HUES6 (cell line): ENCODE results near the gene ANKRD26.

ENCODE experiments used
- H3K27ac ChIP-seq: 2 replicates; pipeline ENCODE4 v1.7.0; 2013; ENCODE audit warnings: low read depth, mild to moderate bottlenecking, low read length, inconsistent platforms
- H3K27me3 ChIP-seq: 2 replicates; pipeline ENCODE4 v1.6.1; 2013; ENCODE audit warnings: low read length; ENCODE audit not compliant: control insufficient read depth, insufficient read depth
- H3K36me3 ChIP-seq: 2 replicates; pipeline ENCODE4 v1.6.1; 2013; ENCODE audit warnings: low read length; ENCODE audit not compliant: control insufficient read depth, insufficient read depth
- H3K4me1 ChIP-seq: 2 replicates; pipeline ENCODE4 v1.6.1; 2013; ENCODE audit warnings: low read length; ENCODE audit not compliant: control insufficient read depth, insufficient read depth
- H3K4me3 ChIP-seq: 2 replicates; pipeline ENCODE4 v1.5.1; 2013; ENCODE audit warnings: low read depth, low read length
- H3K9ac ChIP-seq: one replicate; pipeline ENCODE4 v1.6.1; 2013; ENCODE audit warnings: mild to moderate bottlenecking, low read length
- H3K9me3 ChIP-seq: 2 replicates; pipeline ENCODE4 v1.6.1; 2013; ENCODE audit warnings: low read depth, low read length; ENCODE audit not compliant: control insufficient read depth, insufficient read depth

The ANKRD26 gene

DNA sequence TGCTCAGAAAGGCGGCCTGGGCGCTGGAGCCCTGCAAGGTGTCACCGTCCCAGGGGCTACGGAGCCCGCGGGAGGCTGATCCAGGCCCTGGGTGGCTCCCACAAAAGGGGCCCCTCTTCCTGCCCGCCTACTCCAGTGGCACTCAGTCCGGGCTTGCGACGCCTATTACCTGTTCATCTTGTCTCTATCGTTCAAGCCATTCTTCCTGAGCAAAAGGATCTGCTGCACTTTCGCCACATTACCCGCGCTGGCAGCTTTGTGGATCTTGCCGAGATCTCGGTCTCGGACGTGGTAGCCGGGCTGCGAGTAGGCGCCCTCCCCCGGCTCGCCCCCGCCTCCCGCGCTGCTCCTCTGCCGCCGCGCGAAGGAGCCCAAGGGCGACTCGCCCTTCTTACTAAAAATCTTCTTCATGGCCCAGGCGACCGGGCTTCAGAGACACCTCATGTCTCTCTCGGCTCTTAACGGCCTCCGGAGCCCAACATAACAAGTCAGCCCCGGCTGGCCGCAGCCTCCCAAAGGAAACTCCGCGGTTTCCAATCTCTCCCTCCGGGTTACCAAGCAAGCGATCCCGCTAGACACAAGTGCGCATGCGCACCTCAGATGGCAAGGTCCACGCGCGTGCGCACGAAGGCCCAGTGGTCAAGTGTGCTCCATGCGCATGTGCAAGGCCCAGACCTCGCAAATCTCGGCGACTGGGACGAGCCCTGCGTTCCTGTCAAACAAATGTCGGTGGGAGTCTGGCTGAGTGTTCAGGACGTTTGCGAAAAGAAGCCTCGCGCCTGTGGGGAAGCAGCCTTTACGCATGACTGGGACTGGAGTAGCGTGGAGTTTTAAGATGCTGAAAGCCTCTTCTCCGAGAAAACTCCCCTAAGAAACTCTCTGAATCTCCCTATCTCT is at the start of gene ANKRD26:
ANKRD26 (minus strand) TSS at position 579 of the 897 bp plus-strand sequence; CDS start at position 411, 168 bp downstream.
- peak within 1 kb of the TSS; percentile 81 for H3K9ac ChIP-seq
- H3K27ac ChIP-seq, result peak within 1 kb of the TSS; percentile 49; the same call in 1 of the 2 replicates
- no peaks in the 10 kb centered on the region for H3K9me3 ChIP-seq
- no peaks in the 10 kb centered on the region for H3K27me3 ChIP-seq
- H3K36me3 ChIP-seq, result 0 out of 2 replicates have a peak, but pooled peaks cover 4% of the 10 kb centered on the region
- H3K4me3 ChIP-seq, result peak within 1 kb of the TSS; percentile 91
- H3K4me1 ChIP-seq, result 0 out of 2 replicates have a peak, but pooled peaks cover 3% of the 10 kb centered on the region

GRCh38 chr10:27147701-27148100 is 47.4 kb upstream of the ANKRD26 start:
- no peak overlapping the region for H3K27ac ChIP-seq
- peaks cover 70% of the 10 kb centered on the region for H3K36me3 ChIP-seq
- no peak overlapping the region for H3K4me3 ChIP-seq
- no peaks in the 10 kb centered on the region for H3K27me3 ChIP-seq
- H3K4me1 ChIP-seq, result peaks cover 5% of the 10 kb centered on the region
- no peaks in the 10 kb centered on the region for H3K9me3 ChIP-seq
- no peak overlapping the region for H3K9ac ChIP-seq

DNA sequence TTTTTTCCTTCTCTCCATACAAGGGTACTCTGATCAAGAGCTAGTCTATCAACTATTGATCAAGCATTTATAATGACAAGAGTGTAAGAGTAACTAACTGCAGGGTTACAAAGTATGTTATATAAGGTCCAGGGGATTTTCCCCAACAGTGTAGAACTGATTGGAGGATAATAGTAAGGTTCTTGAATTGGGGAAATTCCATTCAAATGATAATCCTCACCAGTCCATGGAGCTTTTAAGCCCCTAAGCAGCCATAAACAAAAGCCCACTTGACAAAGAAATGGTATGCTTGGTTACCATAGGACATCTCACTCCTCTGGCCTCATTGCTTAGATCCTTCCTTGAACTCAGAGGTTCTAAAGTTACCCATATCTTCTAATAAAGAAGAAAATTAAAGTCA is 45.6 kb upstream of the ANKRD26 start:
- Histone ChIP-seq H3K27ac (no peak overlapping the region), H3K9ac (no peak overlapping the region), H3K4me3 (no peak overlapping the region), H3K4me1 (no peaks in the 10 kb centered on the region), H3K27me3 (no peaks in the 10 kb centered on the region), H3K36me3 (peaks cover 79% of the 10 kb centered on the region), H3K9me3 (no peaks in the 10 kb centered on the region)

DNA sequence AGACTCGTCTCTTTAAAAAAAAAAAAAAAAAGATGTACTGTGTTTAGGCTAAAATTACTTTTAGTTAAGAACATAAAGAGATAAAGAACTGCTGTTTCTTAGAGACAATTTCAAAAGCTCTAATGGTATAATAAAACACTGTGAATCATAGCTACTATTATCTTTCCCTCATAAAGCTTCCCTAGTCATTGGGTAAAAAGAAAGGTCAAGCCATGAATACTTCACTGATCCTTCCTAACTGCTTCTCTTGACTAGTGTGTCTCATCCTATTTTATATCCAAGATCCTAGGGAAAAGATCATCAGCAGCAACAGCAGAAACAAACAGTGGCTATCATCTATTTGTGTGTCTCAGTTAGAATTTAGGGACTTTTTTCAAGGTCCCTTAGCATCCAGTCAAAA is 43.4 kb upstream of the ANKRD26 start:
- no peaks in the 10 kb centered on the region for H3K4me1 ChIP-seq
- no peaks in the 10 kb centered on the region for H3K27me3 ChIP-seq
- no peaks in the 10 kb centered on the region for H3K9me3 ChIP-seq
- H3K27ac ChIP-seq, result no peak overlapping the region
- no peak overlapping the region for H3K9ac ChIP-seq
- peaks cover 89% of the 10 kb centered on the region for H3K36me3 ChIP-seq
- H3K4me3 ChIP-seq, result no peak overlapping the region

- Histone ChIP-seq H3K4me1 (no peaks in the 10 kb centered on the region), H3K9me3 (no peaks in the 10 kb centered on the region), H3K9ac (no peak overlapping the region), H3K4me3 (no peak overlapping the region), H3K27ac (no peak overlapping the region), H3K27me3 (no peaks in the 10 kb centered on the region), H3K36me3 (peaks cover 82% of the 10 kb centered on the region)
Observed at GRCh38 chr10:27138277-27138676, 38.0 kb upstream of the ANKRD26 start.

DNA sequence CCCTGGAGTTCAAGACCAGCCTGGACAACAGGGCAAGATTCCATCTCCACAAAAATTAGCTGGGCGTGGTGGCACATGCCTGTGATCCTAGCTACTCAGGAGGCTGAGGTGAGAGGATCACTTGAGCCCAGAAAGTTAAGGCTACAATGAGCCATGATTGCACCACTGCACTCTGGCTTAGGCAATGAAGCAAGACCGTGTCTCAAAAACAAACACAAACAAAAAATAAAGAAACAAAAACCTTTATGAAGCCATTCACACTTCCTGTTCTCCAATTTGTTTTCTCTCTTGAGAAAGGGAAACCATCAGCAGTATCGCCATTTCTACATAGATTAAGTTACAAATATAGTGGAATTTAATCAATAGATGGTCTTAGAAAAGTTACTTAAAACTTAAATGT is 34.1 kb upstream of the ANKRD26 start:
- Histone ChIP-seq H3K27ac (no peak overlapping the region), H3K4me3 (no peak overlapping the region), H3K36me3 (peaks cover 88% of the 10 kb centered on the region), H3K4me1 (no peaks in the 10 kb centered on the region), H3K9me3 (no peaks in the 10 kb centered on the region), H3K27me3 (no peaks in the 10 kb centered on the region), H3K9ac (no peak overlapping the region)

DNA sequence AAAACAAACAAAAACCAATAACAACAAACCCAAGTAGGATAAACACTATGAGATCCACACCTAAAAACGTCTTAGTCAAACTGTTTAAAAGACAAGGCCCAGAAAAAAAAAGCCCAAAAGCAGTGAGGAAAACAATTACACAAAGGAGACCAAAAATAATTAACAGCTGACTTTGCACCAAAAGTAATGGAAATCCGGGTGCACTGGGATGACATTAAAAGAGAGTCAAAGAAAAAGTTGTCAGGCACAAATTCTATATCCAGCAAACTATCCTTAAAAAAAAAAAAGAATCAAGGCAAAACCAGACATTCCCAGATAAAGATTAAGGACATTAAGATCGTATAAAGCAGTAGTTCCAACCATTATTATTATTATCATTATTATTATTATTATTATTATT is 7.9 kb upstream of the ANKRD26 start:
- Histone ChIP-seq H3K36me3 (peaks cover 40% of the 10 kb centered on the region), H3K4me3 (no peak overlapping the region), H3K27me3 (no peaks in the 10 kb centered on the region), H3K27ac (no peak overlapping the region), H3K9me3 (no peaks in the 10 kb centered on the region), H3K9ac (no peak overlapping the region), H3K4me1 (no peaks in the 10 kb centered on the region)

GRCh38 chr10:27104919-27105318 is 4.6 kb upstream of the ANKRD26 start:
- H3K4me1 ChIP-seq, result 0 out of 2 replicates have a peak, but pooled peaks cover 3% of the 10 kb centered on the region
- no peak overlapping the region for H3K9ac ChIP-seq
- H3K9me3 ChIP-seq, result no peaks in the 10 kb centered on the region
- no peak overlapping the region for H3K4me3 ChIP-seq
- H3K27ac ChIP-seq, result no peak overlapping the region
- peaks cover 8% of the 10 kb centered on the region for H3K36me3 ChIP-seq
- H3K27me3 ChIP-seq, result no peaks in the 10 kb centered on the region

DNA sequence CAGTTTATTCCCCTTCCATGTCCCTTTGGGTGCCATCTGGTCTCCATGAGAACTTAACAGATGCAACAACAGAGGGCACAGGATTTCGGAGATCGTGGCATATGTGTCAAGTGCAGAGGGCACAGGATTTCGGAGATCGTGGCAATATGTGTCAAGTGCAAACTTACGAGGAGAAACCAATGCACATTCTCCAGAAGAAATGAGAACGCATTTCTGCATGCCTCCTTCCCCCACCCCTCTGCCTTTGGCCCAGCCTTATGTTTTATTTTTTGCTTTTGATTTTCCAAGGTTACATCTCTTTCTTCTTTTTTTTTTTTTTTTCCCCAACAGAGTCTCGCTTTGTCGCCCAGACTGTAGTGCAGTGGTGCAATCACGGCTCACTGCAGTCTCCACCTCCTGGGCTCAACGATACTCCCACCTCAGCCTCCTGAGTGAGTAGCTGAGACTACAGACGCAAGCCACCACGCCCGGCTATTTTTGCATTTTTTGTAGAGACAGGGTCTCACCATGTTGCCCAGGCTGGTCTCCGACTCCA is 586 bp upstream of the ANKRD26 start:
- Histone ChIP-seq H3K27ac (no peak overlapping the region), H3K27me3 (no peaks in the 10 kb centered on the region), H3K9ac (peak overlapping the region; percentile 28), H3K4me1 (0 out of 2 replicates have a peak, but pooled peaks cover 3% of the 10 kb centered on the region), H3K4me3 (peak overlapping the region; percentile 91), H3K9me3 (no peaks in the 10 kb centered on the region), H3K36me3 (peaks cover 4% of the 10 kb centered on the region; the same call in 1 of the 2 replicates)

- H3K27me3 ChIP-seq, result no peaks in the 10 kb centered on the region
- H3K27ac ChIP-seq, result no peak overlapping the region
- H3K9ac ChIP-seq, result peak overlapping the region; percentile 81
- no peaks in the 10 kb centered on the region for H3K9me3 ChIP-seq
- H3K36me3 ChIP-seq, result 0 out of 2 replicates have a peak, but pooled peaks cover 2% of the 10 kb centered on the region
- peak overlapping the region; percentile 91 for H3K4me3 ChIP-seq
- H3K4me1 ChIP-seq, result 0 out of 2 replicates have a peak, but pooled peaks cover 3% of the 10 kb centered on the region
Observed at GRCh38 chr10:27099448-27099847, 846 bp downstream of the ANKRD26 start.
